ENCODE measurements around the gene MGST2. TPM values are rescaled to one million over a fixed set of nuclear protein-coding genes. Genes with fewer than 3 reads are reported as not detected.

MGST2 gene
- total RNA-seq, 2 donors from 2014 or later: 188 to 215 TPM

- Mint-ChIP-seq H3K4me3 (peak overlapping the region; percentile 91), H3K27me3 (ENCODE audit: insufficient read depth) (no peaks in the 10 kb centered on the region), H3K36me3 (ENCODE audit: low read depth) (peaks cover 2% of the 10 kb centered on the region), H3K27ac (peak overlapping the region; percentile 99), H3K9me3 (peaks cover 8% of the 10 kb centered on the region), H3K4me1 (peaks cover 63% of the 10 kb centered on the region)
- no peak for DNase-seq
- Histone ChIP-seq H3K27me3 (ENCODE audit: control insufficient read depth, insufficient read depth, low read length, poor library complexity, severe bottlenecking) (no peaks in the 10 kb centered on the region), H3K9me3 (ENCODE audit: control insufficient read depth, low read length) (peaks cover 16% of the 10 kb centered on the region), H3K4me3 (ENCODE audit: low read length) (peak overlapping the region; percentile 94), H3K9ac (ENCODE audit: extremely low read depth, low read length, poor library complexity, severe bottlenecking) (peak overlapping the region; percentile 91), H3K36me3 (ENCODE audit: control insufficient read depth, insufficient read depth, low read length) (no peaks in the 10 kb centered on the region), H3K27ac (ENCODE audit: low read depth, low read length) (peak overlapping the region; percentile 67), H3K4me1 (ENCODE audit: control insufficient read depth, insufficient read depth, low read length) (peaks cover 17% of the 10 kb centered on the region)
- TF ChIP-seq, protein P1, sequence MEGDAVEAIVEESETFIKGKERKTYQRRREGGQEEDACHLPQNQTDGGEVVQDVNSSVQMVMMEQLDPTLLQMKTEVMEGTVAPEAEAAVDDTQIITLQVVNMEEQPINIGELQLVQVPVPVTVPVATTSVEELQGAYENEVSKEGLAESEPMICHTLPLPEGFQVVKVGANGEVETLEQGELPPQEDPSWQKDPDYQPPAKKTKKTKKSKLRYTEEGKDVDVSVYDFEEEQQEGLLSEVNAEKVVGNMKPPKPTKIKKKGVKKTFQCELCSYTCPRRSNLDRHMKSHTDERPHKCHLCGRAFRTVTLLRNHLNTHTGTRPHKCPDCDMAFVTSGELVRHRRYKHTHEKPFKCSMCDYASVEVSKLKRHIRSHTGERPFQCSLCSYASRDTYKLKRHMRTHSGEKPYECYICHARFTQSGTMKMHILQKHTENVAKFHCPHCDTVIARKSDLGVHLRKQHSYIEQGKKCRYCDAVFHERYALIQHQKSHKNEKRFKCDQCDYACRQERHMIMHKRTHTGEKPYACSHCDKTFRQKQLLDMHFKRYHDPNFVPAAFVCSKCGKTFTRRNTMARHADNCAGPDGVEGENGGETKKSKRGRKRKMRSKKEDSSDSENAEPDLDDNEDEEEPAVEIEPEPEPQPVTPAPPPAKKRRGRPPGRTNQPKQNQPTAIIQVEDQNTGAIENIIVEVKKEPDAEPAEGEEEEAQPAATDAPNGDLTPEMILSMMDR (conservative IDR thresholded peaks at IDR 0.05): no peak
- WGBS, 2 experiments (ENCODE audit: insufficient coverage in 1 of 2, insufficient read length in 1 of 2): 72% methylated on average over 8 to 10 of the region's 10 CpGs
These were observed 435 bp upstream of the MGST2 start for GRCh38 chr4:139665079-139665689.

- no peak for DNase-seq
- H3K9ac ChIP-seq (ENCODE audit: extremely low read depth, low read length, poor library complexity, severe bottlenecking): peak overlapping the region; percentile 91
- H3K27ac Mint-ChIP-seq: peak overlapping the region; percentile 99
These were observed 1.2 kb downstream of the MGST2 start for GRCh38 chr4:139666735-139667281.

GRCh38 chr4:139668036-139668435 is 2.4 kb downstream of the MGST2 start:
- Mint-ChIP-seq H3K27me3 (ENCODE audit: insufficient read depth) (no peaks in the 10 kb centered on the region), H3K9me3 (peaks cover 2% of the 10 kb centered on the region), H3K27ac (peak overlapping the region; percentile 99), H3K36me3 (ENCODE audit: low read depth) (peaks cover 19% of the 10 kb centered on the region), H3K4me3 (peak overlapping the region; percentile 91), H3K4me1 (peaks cover 69% of the 10 kb centered on the region)
- H3K27me3 ChIP-seq (ENCODE audit: control insufficient read depth, insufficient read depth, low read length, poor library complexity, severe bottlenecking): no peaks in the 10 kb centered on the region
- peaks cover 24% of the 10 kb centered on the region for H3K4me1 ChIP-seq (ENCODE audit: control insufficient read depth, insufficient read depth, low read length)
- H3K27ac ChIP-seq (ENCODE audit: low read depth, low read length): peak overlapping the region; percentile 9
- H3K36me3 ChIP-seq (ENCODE audit: control insufficient read depth, insufficient read depth, low read length): peaks cover 17% of the 10 kb centered on the region
- peak overlapping the region; percentile 94 for H3K4me3 ChIP-seq (ENCODE audit: low read length)
- H3K9me3 ChIP-seq (ENCODE audit: control insufficient read depth, low read length): no peaks in the 10 kb centered on the region
- WGBS, 2 experiments (ENCODE audit: insufficient coverage in 1 of 2, insufficient read length in 1 of 2): 32 to 38% methylated on average over 1 to 2 of the region's 2 CpGs
- H3K9ac ChIP-seq (ENCODE audit: extremely low read depth, low read length, poor library complexity, severe bottlenecking): peak overlapping the region; percentile 91
- TF ChIP-seq, protein P1 (conservative IDR thresholded peaks at IDR 0.05): no peak
- DNase-seq: no peak

More at GRCh38 chr4:139666735-139667281, 1.2 kb downstream of the MGST2 start:
- Histone ChIP-seq H3K9me3 (ENCODE audit: control insufficient read depth, low read length) (peaks cover 8% of the 10 kb centered on the region), H3K4me3 (ENCODE audit: low read length) (peak overlapping the region; percentile 94), H3K27ac (ENCODE audit: low read depth, low read length) (no peak overlapping the region), H3K36me3 (ENCODE audit: control insufficient read depth, insufficient read depth, low read length) (peaks cover 5% of the 10 kb centered on the region), H3K27me3 (ENCODE audit: control insufficient read depth, insufficient read depth, low read length, poor library complexity, severe bottlenecking) (no peaks in the 10 kb centered on the region), H3K4me1 (ENCODE audit: control insufficient read depth, insufficient read depth, low read length) (peaks cover 18% of the 10 kb centered on the region)
- peaks cover 6% of the 10 kb centered on the region for H3K36me3 Mint-ChIP-seq (ENCODE audit: low read depth)
- TF ChIP-seq, protein P1 (conservative IDR thresholded peaks at IDR 0.05): no peak
- H3K9me3 Mint-ChIP-seq: peaks cover 5% of the 10 kb centered on the region
- 70 to 87% methylated on average over 10 to 11 of the region's 11 CpGs for WGBS, 2 experiments (ENCODE audit: insufficient coverage in 1 of 2, insufficient read length in 1 of 2)
- no peaks in the 10 kb centered on the region for H3K27me3 Mint-ChIP-seq (ENCODE audit: insufficient read depth)
- H3K4me3 Mint-ChIP-seq: peak overlapping the region; percentile 91
- peaks cover 62% of the 10 kb centered on the region for H3K4me1 Mint-ChIP-seq

All from endodermal cell (in vitro differentiated cells).